GM12873 (cell line): ENCODE measurements around the gene ANKRD34A.

Experiments used
- CTCF ChIP-seq: IDR thresholded peaks from 2 replicates; pipeline ENCODE4 v1.5.1; 2012; ENCODE audit warnings: low read depth, mild to moderate bottlenecking, moderate library complexity, low read length, control low read depth; ENCODE audit not compliant: insufficient read depth; ENCODE audit errors: missing control alignments

ANKRD34A gene

GRCh38 chr1:145962157-145963102 is 1.9 kb downstream of the ANKRD34A start:
- no peak for TF ChIP-seq CTCF

GRCh38 chr1:145961425-145962156 is 2.8 kb downstream of the ANKRD34A start:
- no peak for TF ChIP-seq CTCF

GRCh38 chr1:145961109-145961424 is 3.3 kb downstream of the ANKRD34A start:
- no peak for TF ChIP-seq CTCF

GRCh38 chr1:145960468-145961108 is 3.8 kb downstream of the ANKRD34A start:
- TF ChIP-seq CTCF: no peak

- no peak for TF ChIP-seq CTCF
These were observed 4.4 kb downstream of the ANKRD34A start for GRCh38 chr1:145959957-145960467.

GRCh38 chr1:145959333-145959732 is 5.0 kb downstream of the ANKRD34A start:
- TF ChIP-seq CTCF: no peak

GRCh38 chr1:145958734-145959133 is 5.6 kb downstream of the ANKRD34A start:
- no peak for TF ChIP-seq CTCF
